Myocyte (in vitro differentiated cells): Measurements from ENCODE around the gene RMRP. TPM values are rescaled to one million over a fixed set of nuclear protein-coding genes. Genes with fewer than 3 reads are reported as not detected.
A peak's percentile ranks its signal among the peaks of the same experiment; 100 is the strongest.

Source experiments
- DNase-seq: peaks from one replicate; pipeline ENCODE4 v3.0.0-alpha.2; 2012; ENCODE audit warnings: low read depth
- total RNA-seq: library from RNA; depleted of rRNA; stranded (reverse); fragments of >200 nt; gene quantifications from 2 replicates; pipeline ENCODE4 v1.2.3, GENCODE V29; 2014

The RMRP gene
- total RNA-seq, 1 donor from 2014 or later: 3,603 TPM

- peak; percentile 64 for DNase-seq
These were observed 8.2 kb upstream of the RMRP start for GRCh38 chr9:35666045-35666444.

DNA sequence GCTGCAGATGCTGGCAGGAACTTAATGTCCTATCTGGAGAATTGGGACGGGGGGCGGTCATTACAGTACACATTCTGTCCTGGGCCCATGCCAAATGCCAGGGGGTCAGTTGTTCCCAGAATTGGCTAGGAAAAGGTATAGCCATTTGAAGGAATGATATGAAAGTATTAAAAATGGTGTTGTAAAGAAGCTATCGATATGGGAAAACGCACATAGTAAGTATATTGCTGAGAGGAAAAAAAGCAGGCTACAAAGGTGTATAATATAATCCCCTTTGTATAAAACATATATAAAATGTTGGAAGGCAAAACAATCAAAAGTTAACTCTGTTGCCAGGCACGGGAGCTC is 7.6 kb upstream of the RMRP start:
- no peak for DNase-seq

- peak; percentile 83 for DNase-seq
These were observed 7.0 kb upstream of the RMRP start, which contains the start of gene ARHGEF39 for GRCh38 chr9:35664531-35665470. Gene ARHGEF39 (minus strand): TSS chr9:35665195. CDS start chr9:35665169, 26 bp downstream.

DNA sequence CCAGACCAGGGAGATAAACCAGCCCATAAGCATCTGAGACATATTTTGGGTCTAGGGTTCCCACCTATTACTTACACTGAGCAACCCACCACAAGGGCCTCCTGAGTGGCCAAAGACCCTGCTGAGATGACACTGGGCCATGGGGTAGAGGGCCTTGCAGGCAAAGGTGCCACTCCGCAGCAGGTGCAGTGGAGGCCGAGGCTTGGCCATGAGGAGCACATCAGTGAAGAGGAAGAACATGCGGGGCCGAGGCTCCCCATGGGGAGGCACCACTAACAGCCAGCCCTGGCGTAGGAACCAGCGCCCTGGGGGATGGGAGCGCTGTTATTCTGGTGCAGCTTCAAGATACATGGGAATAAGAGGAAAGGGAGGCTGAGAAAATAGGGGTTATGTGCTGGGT is 4.6 kb upstream of the RMRP start:
- DNase-seq: no peak

DNA sequence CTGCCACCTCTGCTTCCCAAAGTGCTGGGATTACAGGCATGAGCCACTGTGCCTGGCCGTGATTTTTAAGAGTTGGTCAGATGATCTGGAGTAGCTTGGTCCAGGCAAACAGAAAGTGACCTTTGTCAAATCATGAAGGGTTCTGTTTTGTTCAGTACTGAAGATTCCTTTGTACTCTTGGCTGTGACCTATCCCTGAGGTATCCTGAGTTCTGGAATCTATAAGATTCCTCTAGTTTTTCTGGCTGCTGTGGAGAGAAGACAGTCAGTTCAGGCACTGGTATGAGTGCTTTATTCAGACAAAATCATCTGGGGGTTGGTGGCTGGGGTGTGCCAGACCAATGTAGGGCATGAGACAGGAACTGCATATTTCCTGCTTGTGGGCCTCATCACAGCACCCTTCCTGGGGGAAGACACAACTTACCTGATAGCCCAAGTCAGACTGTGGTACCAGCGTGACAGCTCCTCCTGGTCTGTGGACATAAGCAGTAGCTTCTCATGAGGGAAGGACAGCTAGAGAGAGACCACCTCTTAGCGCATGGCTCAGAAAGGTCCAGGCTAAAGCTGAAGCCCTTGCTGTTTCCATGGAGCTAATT is 4.0 kb upstream of the RMRP start:
- no peak for DNase-seq

DNA sequence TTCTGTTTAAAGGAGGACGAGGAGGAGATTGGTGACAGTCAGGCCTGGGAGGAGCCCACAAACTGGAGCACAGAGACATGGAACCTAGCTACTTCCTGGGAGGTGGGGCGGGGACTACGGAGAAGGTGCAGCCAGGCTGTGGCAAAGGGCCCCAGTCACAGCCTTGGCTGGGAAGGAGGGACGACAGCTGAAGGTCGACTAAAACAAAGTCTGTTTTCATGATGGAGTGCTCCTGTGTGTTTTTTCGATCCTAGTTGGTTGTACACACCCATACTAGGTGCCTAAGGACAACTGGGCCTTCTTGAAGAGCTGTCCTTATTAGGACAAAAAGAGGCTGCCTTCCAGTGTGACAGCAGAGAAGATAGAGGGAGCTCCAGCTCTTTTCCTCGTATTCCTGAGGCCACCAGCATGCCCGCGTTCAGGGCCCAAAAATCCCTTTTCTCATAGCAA is 3.2 kb upstream of the RMRP start:
- peak; percentile 69 for DNase-seq

DNA sequence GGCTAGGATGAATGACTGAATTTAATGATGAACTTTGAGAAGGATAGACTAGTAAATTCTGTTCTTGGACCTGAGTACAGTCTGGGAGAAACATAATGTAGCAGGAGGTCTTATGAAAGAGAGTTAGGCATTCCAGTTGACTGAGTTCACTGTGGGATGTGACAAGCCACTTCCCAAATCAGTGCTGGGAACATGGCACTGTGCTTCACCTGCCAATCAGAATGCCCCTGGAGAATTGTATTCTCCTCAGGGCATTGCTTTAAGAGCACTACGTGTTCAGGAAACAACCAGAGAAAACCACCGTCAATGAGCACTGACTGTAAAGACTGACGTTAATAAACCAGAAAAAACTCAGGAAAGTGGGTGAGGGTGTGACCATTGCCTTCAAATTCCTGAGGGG is 1.5 kb upstream of the RMRP start:
- DNase-seq: peak; percentile 75

DNA sequence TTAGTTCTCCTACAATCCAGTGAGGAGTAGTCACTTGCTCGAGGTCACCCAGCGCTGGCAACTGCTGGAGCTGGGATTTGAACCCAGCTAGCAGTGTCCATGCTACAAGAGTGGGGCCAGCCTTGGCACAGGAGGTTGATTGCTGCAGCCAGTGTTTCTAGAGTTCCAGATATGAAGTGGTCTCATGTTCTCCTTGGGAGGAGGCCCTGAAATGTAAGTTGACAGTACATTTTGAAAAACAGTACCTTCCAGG is 1.1 kb upstream of the RMRP start:
- peak; percentile 61 for DNase-seq

DNA sequence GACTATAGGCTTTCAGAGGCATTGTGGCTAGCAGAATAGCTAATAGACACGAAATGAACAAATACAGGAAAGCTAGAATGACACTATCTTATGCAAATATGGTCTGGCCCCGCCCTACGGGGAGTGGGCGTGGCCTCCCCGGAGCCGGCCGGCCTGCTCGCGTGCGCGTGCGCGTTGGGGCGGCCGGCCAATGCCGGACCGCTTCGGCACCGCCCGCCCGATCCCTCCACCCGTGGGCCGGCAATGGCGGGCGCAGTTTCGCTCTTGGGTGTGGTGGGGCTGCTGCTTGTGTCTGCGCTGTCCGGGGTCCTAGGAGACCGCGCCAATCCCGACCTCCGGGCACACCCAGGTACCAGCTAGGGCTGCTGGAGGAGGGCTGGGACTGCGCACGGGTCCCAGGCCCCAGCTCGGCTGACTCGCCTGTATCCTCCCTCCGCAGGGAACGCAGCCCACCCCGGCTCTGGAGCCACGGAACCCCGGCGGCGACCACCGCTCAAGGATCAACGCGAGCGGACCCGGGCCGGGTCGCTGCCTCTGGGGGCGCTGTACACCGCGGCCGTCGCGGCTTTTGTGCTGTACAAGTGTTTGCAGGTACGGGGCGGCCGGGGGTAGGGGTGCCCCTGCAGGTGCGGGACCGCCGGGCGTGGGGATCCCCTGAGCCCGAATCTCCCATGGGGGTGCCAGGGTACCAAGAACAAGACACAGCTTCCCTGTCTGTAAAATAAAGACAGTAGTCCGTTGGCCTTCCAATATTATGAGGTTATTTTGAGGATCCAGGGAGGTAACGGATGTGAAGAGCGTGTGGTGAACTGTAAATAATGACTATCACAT is 533 bp upstream of the RMRP start, which contains the start of gene CCDC107:
TSS of gene CCDC107 (plus strand) at position 156 of the 831 bp plus-strand sequence. CDS start at position 244, 88 bp downstream.
- DNase-seq: peak; percentile 84

DNA sequence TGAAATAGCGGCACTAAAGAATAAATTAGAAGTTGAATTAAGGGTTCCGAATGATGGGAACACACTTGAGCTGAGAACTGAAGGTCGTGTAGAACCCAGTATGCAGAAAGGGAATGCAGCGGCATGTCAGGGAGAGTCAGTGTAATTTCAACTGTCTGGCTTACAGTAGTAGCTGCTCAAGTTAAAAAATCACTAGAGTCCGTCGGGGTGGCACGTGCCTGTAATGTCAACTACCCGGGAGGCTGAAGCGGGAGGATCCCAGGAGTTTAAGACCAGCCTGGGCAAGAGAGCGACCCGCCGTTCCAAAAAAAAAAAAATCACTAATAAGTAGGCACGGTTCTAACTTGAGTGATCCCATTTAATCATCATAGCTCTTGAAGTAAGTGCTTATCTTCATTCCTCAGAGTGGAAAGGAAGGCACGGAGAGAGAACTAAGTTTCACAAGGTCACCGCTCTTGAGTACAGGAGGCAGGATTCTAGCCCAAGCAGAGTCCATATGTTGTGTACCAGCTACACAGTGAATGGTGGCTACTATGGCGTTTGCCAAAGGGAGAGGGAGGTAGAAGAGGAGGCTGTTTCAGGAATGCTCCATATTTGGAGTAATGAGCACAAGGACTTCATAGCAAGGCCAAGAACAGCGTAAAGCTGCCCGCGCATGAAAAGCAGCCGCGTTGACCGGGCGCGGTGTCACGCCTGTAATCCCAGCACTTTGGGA is 831 bp downstream of the RMRP start:
- no peak for DNase-seq

DNA sequence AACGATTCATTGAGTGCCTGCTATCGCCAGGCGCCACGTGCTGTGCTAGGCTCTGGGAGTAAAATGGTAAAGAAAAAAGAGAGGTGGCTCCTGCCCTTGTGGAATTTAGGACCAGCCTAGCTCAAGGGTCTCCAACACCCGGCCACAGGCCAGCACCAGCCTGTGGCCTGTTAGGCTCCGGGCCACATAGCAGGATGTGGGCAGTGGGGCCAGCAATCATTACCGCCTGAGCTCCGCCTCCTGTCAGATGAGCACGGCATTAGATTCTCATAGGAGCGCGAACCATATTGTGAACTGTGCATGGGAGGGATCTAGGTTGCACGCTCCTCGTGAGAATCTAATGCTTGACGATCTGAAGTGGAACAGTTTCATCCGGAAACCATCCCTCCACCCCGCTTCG is 1.5 kb downstream of the RMRP start:
- DNase-seq: no peak

DNA sequence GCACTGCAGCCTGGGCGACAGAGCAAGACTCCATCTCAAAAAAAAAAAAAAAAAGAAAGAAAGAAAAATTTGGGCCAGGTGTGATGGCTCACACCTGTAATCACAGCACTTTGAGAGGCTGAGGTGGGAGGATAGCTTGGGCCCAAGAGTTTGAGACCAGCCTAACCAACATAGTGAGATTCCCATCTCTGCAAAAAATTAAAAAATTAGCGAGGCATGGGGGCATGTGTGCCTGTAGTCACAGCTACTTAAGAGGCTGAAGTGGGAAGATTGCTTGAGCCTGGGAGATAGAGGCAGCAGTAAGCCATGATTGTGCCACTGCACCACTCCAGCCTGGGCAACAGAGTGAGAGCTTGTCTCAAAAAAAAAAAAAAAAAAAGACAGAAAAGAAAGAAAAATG is 4.2 kb downstream of the RMRP start:
- DNase-seq: no peak

GRCh38 chr9:35652829-35653209 is 5.0 kb downstream of the RMRP start:
- DNase-seq: no peak

GRCh38 chr9:35651956-35652828 is 5.6 kb downstream of the RMRP start:
- no peak for DNase-seq

DNA sequence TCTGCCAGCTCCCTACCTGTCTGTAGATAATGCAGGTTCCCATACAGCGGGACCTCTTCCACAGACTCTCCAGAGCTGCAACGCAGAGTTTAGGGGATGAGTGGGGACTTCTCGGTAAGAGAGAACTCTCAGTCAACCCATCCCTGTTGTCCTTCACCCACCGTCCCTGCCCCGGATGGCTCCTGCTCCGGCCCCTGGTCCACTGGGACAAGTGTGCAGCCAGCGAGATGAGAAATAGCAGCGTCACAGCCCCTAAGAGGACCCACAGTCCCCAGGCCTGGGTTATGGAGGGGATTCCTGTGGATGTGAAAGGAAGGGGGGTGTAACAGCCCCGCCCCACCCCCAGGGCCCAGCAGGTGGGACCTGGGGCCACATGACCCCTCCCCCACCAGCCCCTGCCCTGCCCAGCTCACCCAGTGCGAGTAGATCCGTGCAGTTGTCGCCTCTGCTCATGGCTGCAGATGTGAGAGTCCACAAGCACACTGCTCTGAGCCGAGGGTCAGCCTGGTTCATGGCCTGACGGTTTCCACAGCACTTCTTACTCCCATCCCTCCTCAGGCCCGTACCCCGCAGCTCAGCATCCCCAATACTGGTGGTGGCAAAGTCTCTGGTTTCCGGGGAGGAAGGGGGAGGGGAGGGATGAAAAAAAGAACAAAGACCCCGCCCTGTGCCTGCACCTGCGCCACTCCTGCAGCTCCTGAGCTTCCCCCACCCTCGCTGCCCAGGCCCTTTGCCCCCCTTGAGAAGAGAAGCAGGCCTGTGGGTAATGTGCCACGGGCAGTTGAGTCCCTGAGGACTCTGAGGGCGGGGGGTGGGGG is 7.3 kb downstream of the RMRP start, which contains the start of gene SIT1:
TSS of gene SIT1 (minus strand) at position 591 of the 818 bp plus-strand sequence. CDS start at position 513, 78 bp downstream.
- DNase-seq: no peak

GRCh38 chr9:35649431-35650340 is 8.1 kb downstream of the RMRP start:
- no peak for DNase-seq

GRCh38 chr9:35646533-35647265 is 11.1 kb downstream of the RMRP start:
- DNase-seq: peak; percentile 91
